HG03025 (cell line): ENCODE results near the gene DDX49.
"Not testable (repeated sequence)": the region's sequence is repeated elsewhere in the genome, so short reads cannot be mapped to it uniquely, and the experiment has no call there.

ENCODE experiments used
- ATAC-seq: cut with Tn5 transposase; IDR thresholded peaks from one replicate; pipeline ENCODE4 v1.9.1; 2021; ENCODE audit warnings: mild to moderate bottlenecking, moderate library complexity; ENCODE audit not compliant: unreplicated experiment, low FRiP score

DDX49 gene

DNA sequence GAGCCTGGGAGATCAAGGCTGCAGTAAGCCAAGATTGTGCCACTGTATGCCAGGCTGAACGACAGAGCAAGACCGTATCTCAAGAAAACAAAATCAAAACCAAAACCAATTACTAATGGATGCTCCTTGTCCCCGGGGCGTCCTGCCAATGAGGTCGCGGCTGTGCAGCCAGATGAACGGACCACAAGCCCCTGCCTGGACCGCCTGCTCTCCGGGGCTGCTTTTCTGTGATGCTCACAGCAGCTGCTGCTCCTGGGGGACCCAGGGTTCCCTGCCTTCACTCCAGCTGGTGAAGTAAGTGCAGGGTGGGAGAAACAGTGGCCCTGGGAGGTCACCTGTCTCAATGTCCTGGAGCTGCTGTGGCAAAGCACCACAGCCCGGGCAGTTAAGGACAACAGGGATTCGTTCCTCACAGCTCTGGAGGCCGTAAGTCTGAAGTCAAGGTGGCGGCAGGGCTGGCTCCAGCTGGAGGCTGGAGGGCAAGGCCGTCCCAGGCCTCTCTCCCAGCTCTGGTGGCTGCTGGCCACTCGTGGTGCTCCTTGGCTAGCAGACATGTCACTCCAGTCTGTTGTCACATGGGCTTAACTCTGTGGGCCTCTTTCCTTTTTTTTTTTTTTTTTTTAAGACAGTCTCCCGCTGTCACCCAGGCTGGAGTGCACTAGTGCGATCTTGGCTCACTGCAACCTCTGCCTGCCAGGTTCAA lies 10.4 kb upstream of the DDX49 start:
- no peak for ATAC-seq

DNA sequence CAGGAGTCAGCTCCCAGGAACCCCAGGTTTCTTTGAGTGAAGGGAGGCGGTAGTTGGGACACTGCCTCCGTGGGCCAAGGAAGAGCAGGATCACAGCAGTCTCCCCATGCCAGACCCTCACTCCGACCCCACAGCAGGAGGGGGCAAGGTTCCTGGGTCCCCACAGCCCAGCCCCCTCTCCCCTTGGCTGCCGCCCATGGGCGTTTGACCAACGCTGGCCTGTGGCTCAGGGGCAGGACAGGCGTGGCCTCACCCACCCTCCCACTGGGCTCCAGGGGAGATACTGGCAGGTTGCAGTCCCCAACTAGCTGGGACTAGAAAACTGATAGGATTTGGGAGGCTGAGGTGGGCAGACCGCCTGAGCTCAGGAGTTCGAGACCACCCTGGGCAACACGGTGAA lies 9.5 kb upstream of the DDX49 start:
- no peak for ATAC-seq

DNA sequence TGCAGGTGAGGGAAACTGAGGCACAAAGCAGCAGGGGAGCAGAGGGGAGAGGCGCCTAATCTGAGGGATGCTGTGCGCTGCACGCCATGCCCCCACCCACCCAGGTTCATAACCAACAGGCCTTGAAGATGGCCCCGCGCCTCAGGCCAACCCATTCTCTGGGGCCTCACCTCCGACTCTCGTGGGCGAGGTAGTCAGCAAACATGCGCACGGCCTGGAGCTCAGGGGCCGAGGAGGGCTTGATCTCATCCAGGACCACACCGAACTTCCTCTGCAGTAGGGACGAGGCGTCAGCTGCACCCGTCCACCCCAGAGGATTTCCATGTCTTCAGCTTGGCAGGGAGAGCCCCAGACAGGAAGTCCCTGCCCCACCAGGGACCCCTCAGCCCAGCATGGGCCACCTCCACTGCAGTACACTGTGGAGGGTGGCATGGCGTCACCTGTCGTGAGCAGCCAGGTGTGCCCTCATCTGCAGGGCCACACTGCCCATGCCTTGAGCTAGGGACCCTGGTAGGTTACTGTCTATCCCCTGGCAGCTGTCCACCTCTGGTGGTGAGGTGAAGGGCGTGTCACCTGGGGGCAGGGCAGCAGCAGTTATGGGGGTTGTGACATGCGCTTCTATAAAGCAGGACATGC lies 8.6 kb upstream of the DDX49 start:
- ATAC-seq = no peak

GRCh38 chr19:18912933-18913332 lies 6.6 kb upstream of the DDX49 start:
- no peak for ATAC-seq

DNA sequence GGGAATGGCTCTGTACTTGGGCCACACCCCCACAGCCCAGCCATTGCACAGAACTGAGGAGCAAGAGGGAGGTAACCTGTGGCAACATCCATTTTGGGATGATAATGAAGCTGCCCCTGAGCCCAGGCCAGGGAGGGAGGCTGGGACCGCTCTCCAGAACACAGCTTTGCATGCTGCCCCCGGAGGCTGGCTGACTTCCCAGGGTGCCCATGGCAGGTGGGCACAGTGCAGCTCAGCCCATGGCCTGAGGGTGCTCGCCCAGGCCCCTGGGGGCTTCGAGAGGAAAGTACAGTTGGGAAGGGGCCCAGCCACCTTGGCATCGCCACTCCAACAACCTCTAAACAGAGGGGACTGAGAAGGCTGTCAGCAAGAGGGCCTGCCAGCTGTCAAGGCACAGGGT lies 6.0 kb upstream of the DDX49 start:
- ATAC-seq = no peak

DNA sequence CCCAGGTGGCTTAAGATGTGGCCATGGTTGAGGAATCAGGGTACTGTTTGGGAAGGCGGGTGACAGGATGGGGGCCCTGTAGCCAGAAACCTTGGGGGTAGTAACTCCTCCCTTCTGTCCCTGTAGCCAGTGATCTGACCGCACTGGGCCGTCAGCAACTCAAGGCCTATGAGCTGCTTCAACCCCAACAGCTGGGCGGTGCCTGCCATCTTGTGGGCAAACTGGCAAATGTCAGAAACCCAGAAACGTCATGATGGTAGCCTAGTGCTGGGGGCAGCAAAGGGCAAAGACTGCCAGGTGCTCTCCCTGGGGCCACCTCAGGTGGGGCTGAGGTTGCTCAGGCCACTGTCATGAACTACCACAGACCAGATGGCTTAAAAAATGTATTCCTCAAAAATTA lies 3.9 kb upstream of the DDX49 start:
- ATAC-seq = no peak

GRCh38 chr19:18917593-18917992 lies 1.9 kb upstream of the DDX49 start:
- ATAC-seq = not testable (repeated sequence)

DNA sequence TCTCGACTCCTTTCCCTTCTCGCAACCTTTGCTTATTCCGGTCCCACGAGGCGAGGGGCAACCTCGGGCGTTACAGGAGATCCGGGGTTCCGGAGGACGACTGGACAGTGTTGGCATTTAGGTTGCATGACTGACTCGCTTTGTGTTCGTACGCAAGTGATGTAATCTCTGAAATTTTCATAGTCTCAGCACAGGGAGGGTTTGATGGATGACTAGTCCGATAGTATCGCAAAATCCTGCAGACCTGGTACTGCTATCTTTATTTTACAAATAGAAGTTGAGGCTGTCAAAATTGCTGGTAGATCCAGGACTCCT lies 342 bp downstream of the DDX49 start:
- ATAC-seq = no peak

DNA sequence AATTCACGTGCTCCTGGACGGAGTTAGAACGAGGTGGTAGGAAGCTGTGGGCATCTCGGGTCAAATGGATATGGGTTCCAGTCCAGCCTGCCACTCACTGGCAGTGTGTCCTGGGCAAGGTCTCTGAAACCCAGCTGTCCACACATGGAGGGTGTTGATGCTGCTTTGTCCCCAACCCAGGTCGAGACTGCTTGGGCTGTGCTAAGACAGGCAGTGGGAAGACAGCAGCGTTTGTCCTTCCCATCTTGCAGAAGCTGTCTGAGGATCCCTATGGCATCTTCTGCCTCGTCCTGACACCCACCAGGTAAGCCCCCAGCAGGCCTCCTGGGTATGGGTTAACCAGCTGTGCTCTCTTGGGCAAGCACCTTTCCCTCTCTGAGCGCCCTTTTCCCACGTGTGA lies 885 bp downstream of the DDX49 start:
- no peak for ATAC-seq

DNA sequence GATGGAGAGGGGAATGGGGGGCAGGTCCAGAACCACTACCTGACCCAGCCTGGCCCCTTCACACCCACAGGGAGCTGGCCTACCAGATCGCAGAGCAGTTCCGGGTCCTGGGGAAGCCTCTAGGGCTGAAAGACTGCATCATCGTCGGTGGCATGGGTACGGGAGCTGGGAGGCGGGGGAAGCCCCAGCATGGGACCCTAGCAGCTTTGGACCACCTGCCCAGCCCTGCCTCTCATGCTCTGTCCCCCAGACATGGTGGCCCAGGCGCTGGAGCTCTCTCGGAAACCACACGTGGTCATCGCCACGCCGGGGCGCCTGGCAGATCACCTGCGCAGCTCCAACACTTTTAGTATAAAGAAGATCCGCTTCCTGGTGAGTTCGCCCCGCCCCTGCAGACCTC lies 2.1 kb downstream of the DDX49 start:
- ATAC-seq = no peak

GRCh38 chr19:18922228-18922985 lies 2.9 kb downstream of the DDX49 start:
- no peak for ATAC-seq

DNA sequence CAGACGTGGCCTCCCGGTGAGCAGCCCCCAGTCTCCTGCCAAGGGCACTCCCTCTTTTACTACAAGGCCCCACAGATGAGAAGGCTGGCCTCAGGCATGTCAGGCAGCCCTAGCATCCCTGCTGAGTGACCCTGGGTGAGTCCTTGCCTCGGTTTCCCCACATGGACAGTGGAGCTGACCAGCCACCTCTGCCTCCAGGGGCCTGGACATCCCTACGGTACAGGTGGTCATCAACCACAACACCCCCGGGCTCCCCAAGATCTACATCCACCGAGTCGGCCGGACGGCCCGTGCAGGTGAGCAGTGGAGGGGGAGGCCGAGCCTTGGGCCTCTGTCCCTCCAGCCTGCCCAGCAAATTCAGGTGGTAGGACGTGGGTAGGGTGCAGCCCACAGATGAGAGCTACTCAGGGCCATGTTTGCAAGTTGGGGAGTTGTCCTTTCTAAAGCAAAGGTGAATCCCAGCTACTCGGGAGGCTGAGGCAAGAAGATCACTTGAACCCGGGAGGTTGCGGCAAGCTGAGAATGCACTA lies 5.2 kb downstream of the DDX49 start:
- no peak for ATAC-seq

GRCh38 chr19:18928018-18928805 lies 8.7 kb downstream of the DDX49 start:
- ATAC-seq = no peak

- no peak for ATAC-seq
Observed at GRCh38 chr19:18929311-18929710, 9.8 kb downstream of the DDX49 start.

- no peak for ATAC-seq
Observed at GRCh38 chr19:18931316-18932162, 12.0 kb downstream of the DDX49 start.

DNA sequence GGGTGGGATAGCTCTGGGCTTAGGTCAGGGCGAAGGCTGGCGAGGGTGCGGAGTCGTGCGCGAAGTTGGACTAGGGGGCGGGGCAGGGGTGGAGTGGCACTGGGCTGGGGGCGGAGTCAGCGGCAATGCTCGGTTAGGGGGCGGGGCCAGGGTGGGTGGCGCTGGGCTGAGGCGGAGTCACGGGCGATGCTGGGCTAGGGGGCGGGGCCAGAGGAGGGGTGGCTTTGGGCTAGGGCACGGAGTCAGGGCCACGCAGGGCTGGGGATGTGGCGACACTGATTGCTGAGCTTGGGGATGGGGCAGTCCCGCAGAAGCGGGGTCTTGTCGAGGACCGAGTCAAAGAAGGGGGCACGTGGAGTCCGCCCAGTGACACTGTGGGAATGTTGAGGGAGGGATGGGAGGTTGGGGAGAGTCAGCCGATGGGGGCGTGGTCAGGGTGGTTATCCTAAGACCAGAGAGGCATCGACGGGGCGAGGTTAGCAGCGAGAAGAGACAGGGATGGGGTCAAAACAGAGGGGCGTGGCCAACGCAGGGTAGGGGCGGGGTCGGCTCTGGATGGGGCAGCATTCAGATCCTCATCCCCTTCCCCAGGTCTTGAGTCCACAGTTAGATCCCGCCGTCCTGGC lies 12.8 kb downstream of the DDX49 start:
- no peak for ATAC-seq

GRCh38 chr19:18933297-18933696 lies 13.8 kb downstream of the DDX49 start:
- ATAC-seq = no peak

GRCh38 chr19:18939163-18939562 lies 19.6 kb downstream of the DDX49 start:
- no peak for ATAC-seq

DNA sequence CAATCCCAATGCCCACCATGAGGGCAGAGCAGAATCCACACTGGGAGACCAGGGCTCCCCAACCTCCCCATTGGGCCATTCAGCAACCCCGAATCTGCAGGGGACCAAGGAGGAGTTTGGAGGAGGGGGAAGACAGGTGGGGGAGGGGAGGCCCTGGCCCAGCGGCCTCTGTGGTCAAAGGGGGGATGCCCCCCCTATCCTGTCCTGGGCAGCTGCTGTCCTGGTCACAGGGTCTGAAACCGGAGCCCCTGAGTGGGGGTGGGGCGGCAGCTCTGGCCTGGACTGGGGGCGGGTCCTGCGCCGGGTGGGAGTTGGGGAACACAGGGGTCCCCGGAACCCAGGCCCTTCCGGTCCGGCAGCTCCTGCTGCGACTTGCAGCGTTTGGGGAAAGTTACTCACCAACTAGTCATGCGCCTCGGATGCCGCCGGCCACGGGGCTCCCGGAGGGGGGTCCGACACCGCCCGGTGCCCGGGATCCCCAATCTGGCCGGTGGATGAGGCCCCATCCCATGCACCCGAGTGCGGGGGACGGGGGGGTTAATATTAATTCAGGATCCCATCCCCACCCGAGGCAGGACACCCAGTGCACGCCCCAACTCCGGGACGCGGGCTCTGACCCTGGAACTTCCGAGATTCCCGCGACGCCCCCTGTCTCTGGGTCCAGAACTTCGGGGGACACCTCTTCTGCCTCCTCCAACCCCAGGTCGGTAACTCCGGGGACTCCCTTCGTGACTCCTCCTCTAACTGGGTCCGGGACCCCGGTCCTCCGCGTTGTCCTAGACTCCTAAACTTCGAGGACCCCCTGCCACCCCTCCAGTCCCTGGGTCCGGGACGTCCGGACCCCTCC lies 20.6 kb downstream of the DDX49 start:
- ATAC-seq = no peak
